HG02870 (cell line): Measurements from ENCODE around the gene SLBP.
"Not testable (repeated sequence)": the region's sequence is repeated elsewhere in the genome, so short reads cannot be mapped to it uniquely, and the experiment has no call there.

Experiments used
- ATAC-seq: cut with Tn5 transposase; IDR thresholded peaks from one replicate; pipeline ENCODE4 v1.9.1; 2021; ENCODE audit warnings: mild to moderate bottlenecking, moderate library complexity; ENCODE audit not compliant: unreplicated experiment

The SLBP gene

GRCh38 chr4:1678244-1678643, 33.9 kb downstream of the SLBP start:
- no peak for ATAC-seq

GRCh38 chr4:1676605-1677525, 35.3 kb downstream of the SLBP start:
- no peak for ATAC-seq

GRCh38 chr4:1675802-1676137, 36.3 kb downstream of the SLBP start:
- ATAC-seq = no peak

GRCh38 chr4:1675136-1675801, 36.9 kb downstream of the SLBP start:
- no peak for ATAC-seq

- no peak for ATAC-seq
Measured at GRCh38 chr4:1674682-1675081, 37.4 kb downstream of the SLBP start.

GRCh38 chr4:1673671-1674070, 38.4 kb downstream of the SLBP start:
- ATAC-seq = no peak

GRCh38 chr4:1671011-1671410, 41.1 kb downstream of the SLBP start:
- ATAC-seq = not testable (repeated sequence)

- ATAC-seq = no peak
Measured at GRCh38 chr4:1670279-1670678, 41.8 kb downstream of the SLBP start.

- no peak for ATAC-seq
Measured at GRCh38 chr4:1669850-1670249, 42.3 kb downstream of the SLBP start.

- ATAC-seq = no peak
Measured at GRCh38 chr4:1669270-1669669, 42.8 kb downstream of the SLBP start.

GRCh38 chr4:1668488-1668840, 43.7 kb downstream of the SLBP start:
- ATAC-seq = no peak

- no peak for ATAC-seq
Measured at GRCh38 chr4:1667273-1667672, 44.8 kb downstream of the SLBP start.

- no peak for ATAC-seq
Measured at GRCh38 chr4:1666391-1666790, 45.7 kb downstream of the SLBP start.

- ATAC-seq = no peak
Measured at GRCh38 chr4:1664141-1664540, 48.0 kb downstream of the SLBP start.

GRCh38 chr4:1663549-1663948, 48.6 kb downstream of the SLBP start:
- no peak for ATAC-seq

- ATAC-seq = no peak
Measured at GRCh38 chr4:1661695-1662094, 50.4 kb downstream of the SLBP start.

- ATAC-seq = no peak
Measured at GRCh38 chr4:1660948-1661677, 51.0 kb downstream of the SLBP start.

GRCh38 chr4:1659104-1660043, 52.7 kb downstream of the SLBP start:
- ATAC-seq = no peak

GRCh38 chr4:1658581-1658980, 53.5 kb downstream of the SLBP start:
- no peak for ATAC-seq

GRCh38 chr4:1658146-1658545, 54.0 kb downstream of the SLBP start:
- ATAC-seq = no peak

GRCh38 chr4:1656986-1657385, 55.1 kb downstream of the SLBP start:
- ATAC-seq = no peak
